Measurements from ENCODE around the gene DHRS7C.

The DHRS7C gene

GRCh38 chr17:9769036-9769695 is 22.2 kb downstream of the DHRS7C start:
- Histone ChIP-seq H3K9me3 (ENCODE audit: control insufficient read depth in 1 of 2, low read length in 2 of 2) (no peaks in the 10 kb centered on the region), H3K36me3 (ENCODE audit: control insufficient read depth in 1 of 2, insufficient read depth in 2 of 2, low read length in 2 of 2) (no peaks in the 10 kb centered on the region), H3K27ac (ENCODE audit: low read depth, low read length) (no peak overlapping the region), H3K9ac (ENCODE audit: low read depth in 1 of 2, low read length in 2 of 2) (no peak overlapping the region), H3K27me3 (ENCODE audit: control insufficient read depth in 1 of 2, insufficient read depth in 2 of 2, low read length in 2 of 2) (no peaks in the 10 kb centered on the region), H3K4me3 (ENCODE audit: low read depth in 1 of 2, low read length in 2 of 2) (no peak overlapping the region), H3K4me1 (ENCODE audit: control insufficient read depth in 1 of 2, insufficient read depth in 2 of 2, low read length in 2 of 2) (no peaks in the 10 kb centered on the region)

GRCh38 chr17:9768381-9768934 is 22.9 kb downstream of the DHRS7C start:
- Histone ChIP-seq H3K4me1 (ENCODE audit: control insufficient read depth in 1 of 2, insufficient read depth in 2 of 2, low read length in 2 of 2) (no peaks in the 10 kb centered on the region), H3K27ac (ENCODE audit: low read depth, low read length) (no peak overlapping the region), H3K27me3 (ENCODE audit: control insufficient read depth in 1 of 2, insufficient read depth in 2 of 2, low read length in 2 of 2) (no peaks in the 10 kb centered on the region), H3K36me3 (ENCODE audit: control insufficient read depth in 1 of 2, insufficient read depth in 2 of 2, low read length in 2 of 2) (no peaks in the 10 kb centered on the region), H3K4me3 (ENCODE audit: low read depth in 1 of 2, low read length in 2 of 2) (no peak overlapping the region), H3K9me3 (ENCODE audit: control insufficient read depth in 1 of 2, low read length in 2 of 2) (no peaks in the 10 kb centered on the region), H3K9ac (ENCODE audit: low read depth in 1 of 2, low read length in 2 of 2) (no peak overlapping the region)

GRCh38 chr17:9767432-9767991 is 23.9 kb downstream of the DHRS7C start:
- no peak overlapping the region for H3K27ac ChIP-seq (ENCODE audit: low read depth, low read length)
- H3K9ac ChIP-seq (ENCODE audit: low read depth in 1 of 2, low read length in 2 of 2), result no peak overlapping the region
- H3K4me3 ChIP-seq (ENCODE audit: low read depth in 1 of 2, low read length in 2 of 2), result no peak overlapping the region
- no peaks in the 10 kb centered on the region for H3K27me3 ChIP-seq (ENCODE audit: control insufficient read depth in 1 of 2, insufficient read depth in 2 of 2, low read length in 2 of 2)
- no peaks in the 10 kb centered on the region for H3K9me3 ChIP-seq (ENCODE audit: control insufficient read depth in 1 of 2, low read length in 2 of 2)
- H3K36me3 ChIP-seq (ENCODE audit: control insufficient read depth in 1 of 2, insufficient read depth in 2 of 2, low read length in 2 of 2), result no peaks in the 10 kb centered on the region
- no peaks in the 10 kb centered on the region for H3K4me1 ChIP-seq (ENCODE audit: control insufficient read depth in 1 of 2, insufficient read depth in 2 of 2, low read length in 2 of 2)

- Histone ChIP-seq H3K9me3 (ENCODE audit: control insufficient read depth in 1 of 2, low read length in 2 of 2) (no peaks in the 10 kb centered on the region), H3K27me3 (ENCODE audit: control insufficient read depth in 1 of 2, insufficient read depth in 2 of 2, low read length in 2 of 2) (no peaks in the 10 kb centered on the region), H3K4me3 (ENCODE audit: low read depth in 1 of 2, low read length in 2 of 2) (no peak overlapping the region), H3K36me3 (ENCODE audit: control insufficient read depth in 1 of 2, insufficient read depth in 2 of 2, low read length in 2 of 2) (no peaks in the 10 kb centered on the region), H3K9ac (ENCODE audit: low read depth in 1 of 2, low read length in 2 of 2) (no peak overlapping the region), H3K27ac (ENCODE audit: low read depth, low read length) (no peak overlapping the region), H3K4me1 (ENCODE audit: control insufficient read depth in 1 of 2, insufficient read depth in 2 of 2, low read length in 2 of 2) (no peaks in the 10 kb centered on the region)
Observed at GRCh38 chr17:9766970-9767369, 24.4 kb downstream of the DHRS7C start.

GRCh38 chr17:9765322-9765721 is 26.1 kb downstream of the DHRS7C start:
- no peak overlapping the region for H3K4me3 ChIP-seq (ENCODE audit: low read depth in 1 of 2, low read length in 2 of 2)
- H3K27me3 ChIP-seq (ENCODE audit: control insufficient read depth in 1 of 2, insufficient read depth in 2 of 2, low read length in 2 of 2), result no peaks in the 10 kb centered on the region
- no peak overlapping the region for H3K27ac ChIP-seq (ENCODE audit: low read depth, low read length)
- no peaks in the 10 kb centered on the region for H3K36me3 ChIP-seq (ENCODE audit: control insufficient read depth in 1 of 2, insufficient read depth in 2 of 2, low read length in 2 of 2)
- H3K4me1 ChIP-seq (ENCODE audit: control insufficient read depth in 1 of 2, insufficient read depth in 2 of 2, low read length in 2 of 2), result no peaks in the 10 kb centered on the region
- no peak overlapping the region for H3K9ac ChIP-seq (ENCODE audit: low read depth in 1 of 2, low read length in 2 of 2)
- no peaks in the 10 kb centered on the region for H3K9me3 ChIP-seq (ENCODE audit: control insufficient read depth in 1 of 2, low read length in 2 of 2)

- no peak overlapping the region for H3K27ac ChIP-seq (ENCODE audit: low read depth, low read length)
- H3K4me3 ChIP-seq (ENCODE audit: low read depth in 1 of 2, low read length in 2 of 2), result no peak overlapping the region
- no peaks in the 10 kb centered on the region for H3K4me1 ChIP-seq (ENCODE audit: control insufficient read depth in 1 of 2, insufficient read depth in 2 of 2, low read length in 2 of 2)
- H3K27me3 ChIP-seq (ENCODE audit: control insufficient read depth in 1 of 2, insufficient read depth in 2 of 2, low read length in 2 of 2), result no peaks in the 10 kb centered on the region
- H3K9ac ChIP-seq (ENCODE audit: low read depth in 1 of 2, low read length in 2 of 2), result no peak overlapping the region
- no peaks in the 10 kb centered on the region for H3K9me3 ChIP-seq (ENCODE audit: control insufficient read depth in 1 of 2, low read length in 2 of 2)
- no peaks in the 10 kb centered on the region for H3K36me3 ChIP-seq (ENCODE audit: control insufficient read depth in 1 of 2, insufficient read depth in 2 of 2, low read length in 2 of 2)
Observed at GRCh38 chr17:9763643-9764042, 27.7 kb downstream of the DHRS7C start.

GRCh38 chr17:9760266-9760665 is 31.1 kb downstream of the DHRS7C start:
- no peaks in the 10 kb centered on the region for H3K36me3 ChIP-seq (ENCODE audit: control insufficient read depth in 1 of 2, insufficient read depth in 2 of 2, low read length in 2 of 2)
- no peak overlapping the region for H3K27ac ChIP-seq (ENCODE audit: low read depth, low read length)
- H3K9me3 ChIP-seq (ENCODE audit: control insufficient read depth in 1 of 2, low read length in 2 of 2), result no peaks in the 10 kb centered on the region
- no peaks in the 10 kb centered on the region for H3K4me1 ChIP-seq (ENCODE audit: control insufficient read depth in 1 of 2, insufficient read depth in 2 of 2, low read length in 2 of 2)
- no peak overlapping the region for H3K9ac ChIP-seq (ENCODE audit: low read depth in 1 of 2, low read length in 2 of 2)
- H3K4me3 ChIP-seq (ENCODE audit: low read depth in 1 of 2, low read length in 2 of 2), result no peak overlapping the region
- no peaks in the 10 kb centered on the region for H3K27me3 ChIP-seq (ENCODE audit: control insufficient read depth in 1 of 2, insufficient read depth in 2 of 2, low read length in 2 of 2)

- H3K9me3 ChIP-seq (ENCODE audit: control insufficient read depth in 1 of 2, low read length in 2 of 2), result no peaks in the 10 kb centered on the region
- no peaks in the 10 kb centered on the region for H3K27me3 ChIP-seq (ENCODE audit: control insufficient read depth in 1 of 2, insufficient read depth in 2 of 2, low read length in 2 of 2)
- no peak overlapping the region for H3K27ac ChIP-seq (ENCODE audit: low read depth, low read length)
- no peaks in the 10 kb centered on the region for H3K4me1 ChIP-seq (ENCODE audit: control insufficient read depth in 1 of 2, insufficient read depth in 2 of 2, low read length in 2 of 2)
- H3K36me3 ChIP-seq (ENCODE audit: control insufficient read depth in 1 of 2, insufficient read depth in 2 of 2, low read length in 2 of 2), result no peaks in the 10 kb centered on the region
- H3K4me3 ChIP-seq (ENCODE audit: low read depth in 1 of 2, low read length in 2 of 2), result no peak overlapping the region
- H3K9ac ChIP-seq (ENCODE audit: low read depth in 1 of 2, low read length in 2 of 2), result no peak overlapping the region
Observed at GRCh38 chr17:9755083-9755482, 36.3 kb downstream of the DHRS7C start.

GRCh38 chr17:9750524-9750923 is 40.9 kb downstream of the DHRS7C start:
- no peaks in the 10 kb centered on the region for H3K4me1 ChIP-seq (ENCODE audit: control insufficient read depth in 1 of 2, insufficient read depth in 2 of 2, low read length in 2 of 2)
- H3K27ac ChIP-seq (ENCODE audit: low read depth, low read length), result no peak overlapping the region
- no peak overlapping the region for H3K4me3 ChIP-seq (ENCODE audit: low read depth in 1 of 2, low read length in 2 of 2)
- no peaks in the 10 kb centered on the region for H3K36me3 ChIP-seq (ENCODE audit: control insufficient read depth in 1 of 2, insufficient read depth in 2 of 2, low read length in 2 of 2)
- no peaks in the 10 kb centered on the region for H3K9me3 ChIP-seq (ENCODE audit: control insufficient read depth in 1 of 2, low read length in 2 of 2)
- no peak overlapping the region for H3K9ac ChIP-seq (ENCODE audit: low read depth in 1 of 2, low read length in 2 of 2)
- no peaks in the 10 kb centered on the region for H3K27me3 ChIP-seq (ENCODE audit: control insufficient read depth in 1 of 2, insufficient read depth in 2 of 2, low read length in 2 of 2)

- Histone ChIP-seq H3K27me3 (ENCODE audit: control insufficient read depth in 1 of 2, insufficient read depth in 2 of 2, low read length in 2 of 2) (no peaks in the 10 kb centered on the region), H3K4me3 (ENCODE audit: low read depth in 1 of 2, low read length in 2 of 2) (no peak overlapping the region), H3K9ac (ENCODE audit: low read depth in 1 of 2, low read length in 2 of 2) (no peak overlapping the region), H3K36me3 (ENCODE audit: control insufficient read depth in 1 of 2, insufficient read depth in 2 of 2, low read length in 2 of 2) (peaks cover 2 to 17% of the 10 kb centered on the region in 2 donors), H3K27ac (ENCODE audit: low read depth, low read length) (no peak overlapping the region), H3K9me3 (ENCODE audit: control insufficient read depth in 1 of 2, low read length in 2 of 2) (no peaks in the 10 kb centered on the region), H3K4me1 (ENCODE audit: control insufficient read depth in 1 of 2, insufficient read depth in 2 of 2, low read length in 2 of 2) (no peaks in the 10 kb centered on the region)
Observed at GRCh38 chr17:9729735-9730420, 61.5 kb downstream of the DHRS7C start.

Measured in duodenal mucosa (tissue), 2 donors.